ENCODE measurements around the gene IL1RAPL2. TPM values are rescaled to one million over a fixed set of nuclear protein-coding genes. Genes with fewer than 3 reads are reported as not detected.

The IL1RAPL2 gene
- total and polyA plus RNA-seq, 2 donors (not counting 1 experiment from before 2014, with no cell fraction given): not detected

DNA sequence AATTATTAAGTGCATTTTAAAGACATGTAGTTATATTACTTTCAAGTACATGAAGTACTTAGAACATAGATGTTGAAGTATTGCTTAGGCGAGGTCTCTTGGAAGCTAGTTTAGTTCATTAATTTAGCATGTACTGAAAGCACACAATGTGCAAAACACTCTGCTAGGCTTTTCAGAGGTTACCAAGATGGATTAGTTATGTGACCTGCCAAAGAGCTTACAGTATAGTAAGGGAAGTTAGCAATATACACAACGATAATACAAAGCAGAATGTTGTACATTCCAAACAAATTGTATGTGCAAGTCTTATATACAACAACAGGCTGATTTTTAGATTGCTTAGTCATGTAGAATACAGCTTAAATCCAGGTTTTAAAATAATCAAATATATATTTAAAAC lies 1137.9 kb downstream of the IL1RAPL2 start:
- ChIA-PET CTCF (no interaction called here), POLR2A (no interaction called here)
- DNase-seq (no peak), ATAC-seq (ENCODE audit: low read depth) (no peak)
- no peaks in the 10 kb centered on the region for H3K79me2 ChIP-seq (ENCODE audit: control insufficient read depth, insufficient read depth, low read length)
- no peaks in the 10 kb centered on the region for H3K9me3 Mint-ChIP-seq (ENCODE audit: insufficient read depth)
- no peaks in the 10 kb centered on the region for H3K36me3 ChIP-seq (replicated peaks in 1 of 2; ENCODE audit: control extremely low read depth in 1 of 2, control insufficient read depth in 1 of 2, extremely low read depth in 1 of 2, insufficient read depth in 2 of 2, low read length in 1 of 2)
- no peaks in the 10 kb centered on the region for H3K27me3 ChIP-seq (replicated peaks in 1 of 4; ENCODE audit: control extremely low read depth in 1 of 4, control insufficient read depth in 3 of 4, insufficient read depth in 4 of 4, low read length in 3 of 4)
- H3K4me2 ChIP-seq (replicated peaks; ENCODE audit: low read depth, low read length, poor library complexity, severe bottlenecking): no peak overlapping the region
- TF ChIP-seq EZH2 (IDR thresholded peaks at IDR 0.05; ENCODE audit: borderline replicate concordance, insufficient read depth, low read depth, low read length, poor library complexity, severe bottlenecking) (no peak), CTCF (IDR thresholded peaks at IDR 0.05) (no peak)
- H3K27me3 Mint-ChIP-seq: no peaks in the 10 kb centered on the region
- no peaks in the 10 kb centered on the region for H3K4me1 Mint-ChIP-seq
- no peaks in the 10 kb centered on the region for H3K4me1 ChIP-seq (ENCODE audit: control insufficient read depth in 2 of 2, insufficient read depth in 2 of 2, low read length in 2 of 2)
- no peak overlapping the region for H2AFZ ChIP-seq (ENCODE audit: insufficient read depth, low read depth, low read length, poor library complexity, severe bottlenecking)
- no peaks in the 10 kb centered on the region for H4K20me1 ChIP-seq (ENCODE audit: control insufficient read depth, insufficient read depth, low read length, poor library complexity, severe bottlenecking)
- H3K4me3 Mint-ChIP-seq: no peak overlapping the region
- H3K27ac ChIP-seq (ENCODE audit: low read length in 2 of 2): no peak overlapping the region
- WGBS (ENCODE audit: insufficient coverage): no CpG with 5 or more reads among the region's 2 CpGs
- H3K9me3 ChIP-seq (ENCODE audit: control extremely low read depth in 1 of 3, control insufficient read depth in 2 of 3, insufficient read depth in 1 of 3, low read length in 2 of 3): no peaks in the 10 kb centered on the region
- intact Hi-C loops (cut with micrococcal nuclease): no loop called here
- no peak overlapping the region for H3K27ac Mint-ChIP-seq
- H3K9ac ChIP-seq (ENCODE audit: low read length): no peak overlapping the region
- H3K4me3 ChIP-seq (ENCODE audit: control extremely low read depth in 1 of 5, extremely low read depth in 1 of 5, insufficient read depth in 1 of 5, low read depth in 2 of 5, low read length in 4 of 5): no peak overlapping the region

DNA sequence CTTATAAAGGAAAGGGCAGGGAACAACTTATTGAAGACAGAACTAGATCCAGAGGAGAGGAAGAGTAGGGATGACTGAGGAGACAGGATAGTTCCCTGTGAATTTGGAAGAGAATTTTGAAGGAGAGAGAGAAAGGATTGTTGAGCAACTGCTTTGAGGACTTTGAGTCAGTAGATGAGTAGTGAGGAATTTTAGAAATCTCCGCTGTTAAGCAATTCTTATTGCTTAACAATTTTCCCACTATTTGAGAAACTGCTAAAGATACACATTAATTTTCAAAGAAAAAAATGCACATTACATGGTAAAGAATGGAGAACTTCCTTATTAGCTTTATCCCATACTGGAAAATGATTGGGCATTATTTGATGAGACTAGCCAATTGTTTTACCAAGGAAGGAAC lies 1140.0 kb downstream of the IL1RAPL2 start:
- no peaks in the 10 kb centered on the region for H3K27me3 Mint-ChIP-seq

More for the DNA sequence above, 1140.0 kb downstream of the IL1RAPL2 start:
- Histone ChIP-seq H3K36me3 (replicated peaks in 1 of 2; ENCODE audit: control extremely low read depth in 1 of 2, control insufficient read depth in 1 of 2, extremely low read depth in 1 of 2, insufficient read depth in 2 of 2, low read length in 1 of 2) (no peaks in the 10 kb centered on the region), H3K4me3 (ENCODE audit: control extremely low read depth in 1 of 5, extremely low read depth in 1 of 5, insufficient read depth in 1 of 5, low read depth in 2 of 5, low read length in 4 of 5) (no peak overlapping the region), H3K27me3 (replicated peaks in 1 of 4; ENCODE audit: control extremely low read depth in 1 of 4, control insufficient read depth in 3 of 4, insufficient read depth in 4 of 4, low read length in 3 of 4) (no peaks in the 10 kb centered on the region), H3K27ac (ENCODE audit: low read length in 2 of 2) (no peak overlapping the region), H3K9ac (ENCODE audit: low read length) (no peak overlapping the region), H3K4me1 (ENCODE audit: control insufficient read depth in 2 of 2, insufficient read depth in 2 of 2, low read length in 2 of 2) (no peaks in the 10 kb centered on the region), H3K9me3 (ENCODE audit: control extremely low read depth in 1 of 3, control insufficient read depth in 2 of 3, insufficient read depth in 1 of 3, low read length in 2 of 3) (no peaks in the 10 kb centered on the region), H4K20me1 (ENCODE audit: control insufficient read depth, insufficient read depth, low read length, poor library complexity, severe bottlenecking) (no peaks in the 10 kb centered on the region), H2AFZ (ENCODE audit: insufficient read depth, low read depth, low read length, poor library complexity, severe bottlenecking) (no peak overlapping the region), H3K79me2 (ENCODE audit: control insufficient read depth, insufficient read depth, low read length) (no peaks in the 10 kb centered on the region), H3K4me2 (replicated peaks; ENCODE audit: low read depth, low read length, poor library complexity, severe bottlenecking) (no peak overlapping the region)
- TF ChIP-seq CTCF (IDR thresholded peaks at IDR 0.05): no peak
- no peak for TF ChIP-seq EZH2 (IDR thresholded peaks at IDR 0.05; ENCODE audit: borderline replicate concordance, insufficient read depth, low read depth, low read length, poor library complexity, severe bottlenecking)
- WGBS (ENCODE audit: insufficient coverage): no CpG with 5 or more reads among the region's 1 CpG
- ChIA-PET CTCF (no interaction called here), POLR2A (no interaction called here)
- Mint-ChIP-seq H3K4me1 (no peaks in the 10 kb centered on the region), H3K9me3 (ENCODE audit: insufficient read depth) (no peaks in the 10 kb centered on the region), H3K4me3 (no peak overlapping the region), H3K27ac (no peak overlapping the region)
- ATAC-seq (ENCODE audit: low read depth) (no peak), DNase-seq (no peak)
- intact Hi-C loops (cut with micrococcal nuclease): no loop called here

Measured in B cell (primary cell).